Osteoblast (primary cell): ENCODE measurements around the gene DVL1. TPM values are rescaled to one million over a fixed set of nuclear protein-coding genes. Genes with fewer than 3 reads are reported as not detected.
"Not testable (repeated sequence)": the region's sequence is repeated elsewhere in the genome, so short reads cannot be mapped to it uniquely, and the experiment has no call there.

Source experiments
- DNase-seq: peaks from one replicate; pipeline ENCODE4 v3.0.0; 2011; ENCODE audit warnings: low spot score, mixed read lengths; ENCODE audit not compliant: insufficient read length; ENCODE audit errors: missing footprints
- H2AFZ ChIP-seq: 2 replicates; pipeline ENCODE4 v1.6.0; 2011; ENCODE audit warnings: mild to moderate bottlenecking, low read length
- H3K27ac ChIP-seq: 2 replicates; pipeline ENCODE4 v1.5.1; 2011; ENCODE audit warnings: mild to moderate bottlenecking, low read depth, low read length, moderate library complexity
- H3K27me3 ChIP-seq: 2 replicates; pipeline ENCODE4 v1.6.0; 2012; ENCODE audit warnings: mild to moderate bottlenecking, control low read depth, inconsistent platforms, low read length, moderate library complexity; ENCODE audit not compliant: insufficient read depth
- H3K36me3 ChIP-seq: 2 replicates; pipeline ENCODE4 v1.5.1; 2011; ENCODE audit warnings: mild to moderate bottlenecking, low read length, control low read depth, moderate library complexity; ENCODE audit not compliant: insufficient read depth
- H3K4me1 ChIP-seq: 2 replicates; pipeline ENCODE4 v1.5.1; 2011; ENCODE audit warnings: mild to moderate bottlenecking, low read length, control low read depth, moderate library complexity; ENCODE audit not compliant: insufficient read depth
- H3K4me2 ChIP-seq: 2 replicates; pipeline ENCODE4 v1.6.0; 2011; ENCODE audit warnings: mild to moderate bottlenecking, low read length; ENCODE audit not compliant: insufficient read depth
- H3K4me3 ChIP-seq: fragments of 200-600 bp; sonication (generic); 3 replicates; pipeline ENCODE4 v1.5.1; 2012; ENCODE audit warnings: mild to moderate bottlenecking, low read length, inconsistent platforms; ENCODE audit not compliant: insufficient read depth
- H3K79me2 ChIP-seq: 2 replicates; pipeline ENCODE4 v1.6.0; 2012; ENCODE audit warnings: mild to moderate bottlenecking, low read length, control low read depth, inconsistent platforms; ENCODE audit not compliant: insufficient read depth
- H3K9me3 ChIP-seq: 2 replicates; pipeline ENCODE4 v1.5.1; 2011; ENCODE audit warnings: low read depth, low read length, control low read depth
- H4K20me1 ChIP-seq: 2 replicates; pipeline ENCODE4 v1.6.0; 2012; ENCODE audit warnings: mild to moderate bottlenecking, low read length, control low read depth; ENCODE audit not compliant: insufficient read depth
- total RNA-seq: library from RNA; depleted of rRNA; stranded (reverse); fragments of >200 nt; gene quantifications from 2 replicates; pipeline ENCODE4 v1.2.3, GENCODE V29; 2012
- TF ChIP-seq, protein P1 (sequence below): IDR thresholded peaks from 2 replicates; pipeline ENCODE4 v1.5.1; 2011; ENCODE audit warnings: mild to moderate bottlenecking, low read depth, low read length, moderate library complexity; ENCODE audit errors: extremely low read depth

The DVL1 gene
- total RNA-seq, 1 donor, result 73.5 TPM

DNA sequence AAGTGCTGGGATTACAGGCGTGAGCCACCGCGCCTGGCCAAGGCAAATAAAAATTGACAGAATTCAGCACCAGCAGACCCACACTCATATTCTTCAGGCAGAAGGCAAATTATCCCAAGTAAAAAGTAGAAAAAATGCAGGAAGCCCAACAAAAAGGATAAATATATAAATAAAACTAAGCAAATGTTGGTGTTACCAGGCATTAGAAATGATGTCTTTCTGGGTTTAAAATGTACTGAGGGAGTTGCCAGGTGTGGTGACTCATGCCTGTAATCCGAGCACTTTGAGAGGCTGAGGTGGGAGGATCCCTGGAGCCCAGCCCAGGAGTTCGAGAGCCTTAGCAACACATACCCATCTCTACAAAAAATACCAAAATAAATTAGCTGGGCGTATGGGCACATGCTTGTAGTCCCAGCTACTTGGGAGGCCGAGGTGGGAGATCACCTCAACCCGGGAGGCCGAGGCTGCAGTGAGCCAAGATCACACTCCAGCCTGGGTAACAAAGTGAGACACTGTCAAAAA, 31.0 kb downstream of the DVL1 start:
- peak; percentile 96 for DNase-seq
- no peak overlapping the region for H3K4me3 ChIP-seq
- TF ChIP-seq, protein P1, sequence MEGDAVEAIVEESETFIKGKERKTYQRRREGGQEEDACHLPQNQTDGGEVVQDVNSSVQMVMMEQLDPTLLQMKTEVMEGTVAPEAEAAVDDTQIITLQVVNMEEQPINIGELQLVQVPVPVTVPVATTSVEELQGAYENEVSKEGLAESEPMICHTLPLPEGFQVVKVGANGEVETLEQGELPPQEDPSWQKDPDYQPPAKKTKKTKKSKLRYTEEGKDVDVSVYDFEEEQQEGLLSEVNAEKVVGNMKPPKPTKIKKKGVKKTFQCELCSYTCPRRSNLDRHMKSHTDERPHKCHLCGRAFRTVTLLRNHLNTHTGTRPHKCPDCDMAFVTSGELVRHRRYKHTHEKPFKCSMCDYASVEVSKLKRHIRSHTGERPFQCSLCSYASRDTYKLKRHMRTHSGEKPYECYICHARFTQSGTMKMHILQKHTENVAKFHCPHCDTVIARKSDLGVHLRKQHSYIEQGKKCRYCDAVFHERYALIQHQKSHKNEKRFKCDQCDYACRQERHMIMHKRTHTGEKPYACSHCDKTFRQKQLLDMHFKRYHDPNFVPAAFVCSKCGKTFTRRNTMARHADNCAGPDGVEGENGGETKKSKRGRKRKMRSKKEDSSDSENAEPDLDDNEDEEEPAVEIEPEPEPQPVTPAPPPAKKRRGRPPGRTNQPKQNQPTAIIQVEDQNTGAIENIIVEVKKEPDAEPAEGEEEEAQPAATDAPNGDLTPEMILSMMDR, result no peak
- peaks cover 10% of the 10 kb centered on the region for H3K4me1 ChIP-seq
- H3K36me3 ChIP-seq, result peaks cover 40% of the 10 kb centered on the region
- H2AFZ ChIP-seq, result no peak overlapping the region
- no peaks in the 10 kb centered on the region for H3K9me3 ChIP-seq
- H3K27me3 ChIP-seq, result no peaks in the 10 kb centered on the region
- peaks cover 73% of the 10 kb centered on the region for H3K79me2 ChIP-seq
- peaks cover 46% of the 10 kb centered on the region for H4K20me1 ChIP-seq
- peak overlapping the region; percentile 23 for H3K4me2 ChIP-seq
- peak overlapping the region; percentile 78 for H3K27ac ChIP-seq

DNA sequence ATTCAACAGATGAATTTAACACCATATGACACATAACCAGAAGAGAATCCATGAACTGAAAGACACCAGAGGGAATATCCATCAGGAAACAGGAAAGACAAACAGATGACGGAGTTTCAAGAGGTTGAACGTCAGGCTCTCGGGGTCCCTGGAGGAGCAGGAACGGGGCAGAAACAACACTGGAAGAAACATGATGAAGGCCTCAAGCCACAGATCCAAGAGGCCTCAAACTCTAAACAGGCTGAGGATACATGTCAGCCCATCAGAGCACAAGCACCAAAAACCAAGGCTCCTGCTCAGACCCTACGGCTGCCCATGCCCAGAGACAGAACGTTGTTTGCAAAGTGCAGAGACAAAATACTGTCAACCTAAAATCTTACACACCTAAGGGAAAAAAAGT, 31.8 kb downstream of the DVL1 start:
- H3K27ac ChIP-seq, result peak overlapping the region; percentile 78
- H3K79me2 ChIP-seq, result peaks cover 67% of the 10 kb centered on the region
- H2AFZ ChIP-seq, result no peak overlapping the region
- TF ChIP-seq, protein P1, result no peak
- no peaks in the 10 kb centered on the region for H3K9me3 ChIP-seq
- no peak for DNase-seq
- H3K27me3 ChIP-seq, result no peaks in the 10 kb centered on the region
- peaks cover 42% of the 10 kb centered on the region for H4K20me1 ChIP-seq
- H3K4me2 ChIP-seq, result no peak overlapping the region
- peaks cover 10% of the 10 kb centered on the region for H3K4me1 ChIP-seq
- peaks cover 47% of the 10 kb centered on the region for H3K36me3 ChIP-seq
- no peak overlapping the region for H3K4me3 ChIP-seq

DNA sequence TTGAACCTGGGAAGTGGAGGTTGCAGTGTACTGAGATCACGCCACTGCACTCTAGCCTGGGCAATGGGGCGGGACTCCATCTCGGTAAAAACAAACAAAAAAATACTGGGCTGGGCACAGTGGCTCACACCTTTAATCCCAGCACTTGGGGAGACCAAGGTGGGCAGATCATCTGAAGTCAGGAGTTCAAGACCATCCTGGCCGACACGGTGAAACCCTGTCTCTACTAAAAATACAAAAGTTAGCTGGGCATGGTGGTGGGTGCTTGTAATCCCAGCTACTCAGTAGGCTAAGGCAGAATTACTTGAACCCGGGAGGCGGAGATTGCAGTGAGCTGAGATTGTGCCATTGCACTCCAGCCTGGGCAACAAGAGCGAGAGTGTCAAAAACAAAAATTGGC, 33.0 kb downstream of the DVL1 start:
- not testable (repeated sequence) for H3K27me3 ChIP-seq, H2AFZ ChIP-seq, H3K27ac ChIP-seq, H3K9me3 ChIP-seq, H3K4me2 ChIP-seq, H3K4me3 ChIP-seq, DNase-seq
- Histone ChIP-seq H3K4me1 (peaks cover 10% of the 10 kb centered on the region), H3K79me2 (peaks cover 56% of the 10 kb centered on the region), H4K20me1 (peaks cover 37% of the 10 kb centered on the region), H3K36me3 (peaks cover 53% of the 10 kb centered on the region)

DNA sequence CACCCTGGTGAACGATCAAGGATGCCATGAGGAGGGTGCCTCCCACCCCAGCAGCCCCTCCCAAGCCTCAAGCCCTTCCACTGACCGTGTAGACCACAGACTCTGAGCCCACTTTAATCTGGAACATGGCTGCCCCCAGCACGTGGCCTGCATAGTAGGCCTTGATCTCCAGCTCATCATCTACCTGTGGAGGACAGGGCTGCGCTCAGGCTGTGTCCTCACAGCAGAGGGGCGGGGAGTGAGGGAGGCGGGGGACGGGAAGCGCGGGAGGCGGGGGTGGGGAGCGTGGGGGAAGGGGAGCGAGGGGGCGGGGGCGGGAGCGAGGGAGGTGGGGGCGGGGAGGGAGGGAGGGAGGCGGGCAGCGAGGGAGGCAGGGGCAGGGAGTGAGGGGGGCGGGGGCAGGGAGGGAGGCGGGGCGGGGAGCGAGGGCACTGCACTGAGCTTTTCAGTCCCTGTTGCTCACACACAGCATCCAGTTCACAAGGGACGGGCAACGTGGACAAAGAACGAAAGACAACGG, 33.7 kb downstream of the DVL1 start:
- H3K79me2 ChIP-seq, result peaks cover 49% of the 10 kb centered on the region
- H3K27me3 ChIP-seq, result no peaks in the 10 kb centered on the region
- H2AFZ ChIP-seq, result no peak overlapping the region
- no peak overlapping the region for H3K4me3 ChIP-seq
- TF ChIP-seq, protein P1, result no peak
- peaks cover 60% of the 10 kb centered on the region for H3K36me3 ChIP-seq
- H3K9me3 ChIP-seq, result no peaks in the 10 kb centered on the region
- no peak for DNase-seq
- H3K4me1 ChIP-seq, result peaks cover 10% of the 10 kb centered on the region
- no peak overlapping the region for H3K4me2 ChIP-seq
- peaks cover 33% of the 10 kb centered on the region for H4K20me1 ChIP-seq
- no peak overlapping the region for H3K27ac ChIP-seq
